Measurements from ENCODE around the gene GADD45G. TPM values are rescaled to one million over a fixed set of nuclear protein-coding genes. Genes with fewer than 3 reads are reported as not detected.

Gene GADD45G
- total and polyA plus RNA-seq, 2 of the 4 experiments (the other 2 are of a cell fraction): 0.15 TPM; not detected in 1

DNA sequence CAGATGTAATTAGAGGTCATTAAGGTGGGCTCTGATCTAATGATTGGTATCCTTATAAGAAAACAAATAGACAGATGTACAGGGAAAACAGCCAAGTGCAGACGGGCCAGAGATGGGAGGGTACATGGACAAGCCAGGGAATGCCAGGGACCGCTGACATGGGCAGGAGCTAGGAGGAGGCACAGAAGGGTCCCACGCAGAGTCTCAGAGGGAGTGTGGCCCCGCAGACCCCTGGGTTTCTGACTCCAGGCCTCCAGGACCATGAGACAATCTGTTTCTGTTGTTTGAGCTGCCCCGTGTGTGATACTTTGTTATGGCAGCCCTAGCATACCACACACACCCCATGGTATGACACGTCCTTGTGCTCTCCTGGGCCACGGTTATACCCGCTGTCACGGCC lies 29.1 kb downstream of the GADD45G start:
- ChIA-PET CTCF (interaction anchor here (0.6 kb wide), 1 partner anchor 31 kb away, joined by 3 read pairs; no protein-coding TSS in a partner anchor), POLR2A (ENCODE audit: unreplicated experiment) (no interaction called here)
- Histone ChIP-seq H2BK20ac (ENCODE audit: low read depth, low read length) (no peak overlapping the region), H3K56ac (ENCODE audit: extremely low read depth, insufficient read depth, low read length) (no peak overlapping the region), H4K5ac (ENCODE audit: low read depth, low read length) (no peak overlapping the region), H3K18ac (ENCODE audit: low read depth, low read length) (no peak overlapping the region), H2AK9ac (replicated peaks; ENCODE audit: low read depth, low read length, poor library complexity) (no peak overlapping the region), H3K4me3 (ENCODE audit: insufficient read depth, low read depth, low read length) (no peak overlapping the region), H2BK120ac (ENCODE audit: low read depth, low read length) (no peak overlapping the region), H3K36me3 (ENCODE audit: control insufficient read depth, insufficient read depth, low read length) (no peaks in the 10 kb centered on the region), H2AK5ac (ENCODE audit: low read depth, low read length) (no peak overlapping the region), H3K27ac (ENCODE audit: insufficient read depth, low read length) (no peak overlapping the region), H2BK15ac (ENCODE audit: low read depth, low read length) (no peak overlapping the region), H3K9me3 (ENCODE audit: control insufficient read depth, insufficient read depth, low read length) (no peaks in the 10 kb centered on the region), H3K9ac (ENCODE audit: low read depth, low read length) (no peak overlapping the region), H4K91ac (ENCODE audit: insufficient read depth, low read depth, low read length) (no peak overlapping the region), H4K8ac (ENCODE audit: low read depth in 2 of 2, low read length in 2 of 2) (no peak overlapping the region), H3K27me3 (ENCODE audit: control insufficient read depth, insufficient read depth, low read length) (peaks cover 5% of the 10 kb centered on the region; the same call in 1 of the 2 replicates), H3K23ac (ENCODE audit: low read depth, low read length) (no peak overlapping the region), H2BK5ac (ENCODE audit: low read depth, low read length, poor library complexity, severe bottlenecking) (no peak overlapping the region), H4K20me1 (ENCODE audit: insufficient read depth, low read length) (no peaks in the 10 kb centered on the region), H3K9me1 (ENCODE audit: insufficient read depth, low read length) (no peaks in the 10 kb centered on the region), H3K4me1 (ENCODE audit: control insufficient read depth, insufficient read depth, low read length) (no peaks in the 10 kb centered on the region), H3K4me2 (ENCODE audit: low read depth, low read length) (no peak overlapping the region), H3K14ac (replicated peaks; ENCODE audit: low read depth, low read length) (no peak overlapping the region), H2AFZ (replicated peaks; ENCODE audit: low read length, poor library complexity) (no peak overlapping the region), H3K4ac (ENCODE audit: low read depth, low read length) (no peak overlapping the region), H3K79me1 (ENCODE audit: low read depth in 1 of 2, low read length in 2 of 2) (no peaks in the 10 kb centered on the region)
- ATAC-seq (ENCODE audit: low read depth): no peak
- no peak for DNase-seq
- dilution Hi-C loops (cut with HindIII; ENCODE audit: low sequenced_read_pairs, unreplicated experiment): no loop called here
- BruUV-seq (replicated peaks): no TSS peak
- in situ Hi-C loops (cut with MboI; ENCODE audit: low sequenced_read_pairs): no loop called here
- intact Hi-C loops (cut with micrococcal nuclease): no loop called here
- 84% methylated on average over 3 of the region's 9 CpGs; no CpG with 5 or more reads in 1 of the 2 experiments for WGBS, 2 experiments (ENCODE audit: extremely low coverage in 2 of 2, insufficient read length in 1 of 2)
- no peak for TF ChIP-seq POLR2A (IDR thresholded peaks at IDR 0.05; ENCODE audit: low read depth, low read length)
- TF ChIP-seq RAD21 (IDR thresholded peaks at IDR 0.05; ENCODE audit: low read length): no peak
- no peak for TF ChIP-seq MXI1 (IDR thresholded peaks at IDR 0.05; ENCODE audit: borderline replicate concordance, low read depth, low read length)
- TF ChIP-seq, protein P1, sequence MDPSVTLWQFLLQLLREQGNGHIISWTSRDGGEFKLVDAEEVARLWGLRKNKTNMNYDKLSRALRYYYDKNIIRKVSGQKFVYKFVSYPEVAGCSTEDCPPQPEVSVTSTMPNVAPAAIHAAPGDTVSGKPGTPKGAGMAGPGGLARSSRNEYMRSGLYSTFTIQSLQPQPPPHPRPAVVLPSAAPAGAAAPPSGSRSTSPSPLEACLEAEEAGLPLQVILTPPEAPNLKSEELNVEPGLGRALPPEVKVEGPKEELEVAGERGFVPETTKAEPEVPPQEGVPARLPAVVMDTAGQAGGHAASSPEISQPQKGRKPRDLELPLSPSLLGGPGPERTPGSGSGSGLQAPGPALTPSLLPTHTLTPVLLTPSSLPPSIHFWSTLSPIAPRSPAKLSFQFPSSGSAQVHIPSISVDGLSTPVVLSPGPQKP (IDR thresholded peaks at IDR 0.05; ENCODE audit: borderline replicate concordance, low read depth, low read length): no peak
- no peak for TF ChIP-seq CHD1 (IDR thresholded peaks at IDR 0.05; ENCODE audit: low read depth, low read length)
- TF ChIP-seq, protein P2, sequence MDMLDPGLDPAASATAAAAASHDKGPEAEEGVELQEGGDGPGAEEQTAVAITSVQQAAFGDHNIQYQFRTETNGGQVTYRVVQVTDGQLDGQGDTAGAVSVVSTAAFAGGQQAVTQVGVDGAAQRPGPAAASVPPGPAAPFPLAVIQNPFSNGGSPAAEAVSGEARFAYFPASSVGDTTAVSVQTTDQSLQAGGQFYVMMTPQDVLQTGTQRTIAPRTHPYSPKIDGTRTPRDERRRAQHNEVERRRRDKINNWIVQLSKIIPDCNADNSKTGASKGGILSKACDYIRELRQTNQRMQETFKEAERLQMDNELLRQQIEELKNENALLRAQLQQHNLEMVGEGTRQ (IDR thresholded peaks at IDR 0.05; ENCODE audit: low read depth, low read length): no peak
- TF ChIP-seq FOS (IDR thresholded peaks at IDR 0.05; ENCODE audit: low read depth, low read length): no peak
- no peak for TF ChIP-seq RFX5 (IDR thresholded peaks at IDR 0.05; ENCODE audit: low read depth, low read length)
- TF ChIP-seq, protein P3, sequence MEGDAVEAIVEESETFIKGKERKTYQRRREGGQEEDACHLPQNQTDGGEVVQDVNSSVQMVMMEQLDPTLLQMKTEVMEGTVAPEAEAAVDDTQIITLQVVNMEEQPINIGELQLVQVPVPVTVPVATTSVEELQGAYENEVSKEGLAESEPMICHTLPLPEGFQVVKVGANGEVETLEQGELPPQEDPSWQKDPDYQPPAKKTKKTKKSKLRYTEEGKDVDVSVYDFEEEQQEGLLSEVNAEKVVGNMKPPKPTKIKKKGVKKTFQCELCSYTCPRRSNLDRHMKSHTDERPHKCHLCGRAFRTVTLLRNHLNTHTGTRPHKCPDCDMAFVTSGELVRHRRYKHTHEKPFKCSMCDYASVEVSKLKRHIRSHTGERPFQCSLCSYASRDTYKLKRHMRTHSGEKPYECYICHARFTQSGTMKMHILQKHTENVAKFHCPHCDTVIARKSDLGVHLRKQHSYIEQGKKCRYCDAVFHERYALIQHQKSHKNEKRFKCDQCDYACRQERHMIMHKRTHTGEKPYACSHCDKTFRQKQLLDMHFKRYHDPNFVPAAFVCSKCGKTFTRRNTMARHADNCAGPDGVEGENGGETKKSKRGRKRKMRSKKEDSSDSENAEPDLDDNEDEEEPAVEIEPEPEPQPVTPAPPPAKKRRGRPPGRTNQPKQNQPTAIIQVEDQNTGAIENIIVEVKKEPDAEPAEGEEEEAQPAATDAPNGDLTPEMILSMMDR (conservative IDR thresholded peaks at IDR 0.05; ENCODE audit: low read depth, low read length): no peak
- TF ChIP-seq SMC3 (IDR thresholded peaks at IDR 0.05; ENCODE audit: low read depth, low read length): no peak
- TF ChIP-seq NFE2L2 (IDR thresholded peaks at IDR 0.05; ENCODE audit: low read depth, low read length): no peak
- no peak for TF ChIP-seq CEBPB (IDR thresholded peaks at IDR 0.05; ENCODE audit: low read depth, low read length)
- no peak for TF ChIP-seq MAZ (IDR thresholded peaks at IDR 0.05; ENCODE audit: borderline replicate concordance, low read depth, low read length)
- no peak for TF ChIP-seq RCOR1 (IDR thresholded peaks at IDR 0.05; ENCODE audit: insufficient replicate concordance, low read length)
- TF ChIP-seq BHLHE40 (IDR thresholded peaks at IDR 0.05; ENCODE audit: low read depth, low read length): no peak
- TF ChIP-seq MAFK (IDR thresholded peaks at IDR 0.05; ENCODE audit: low read depth, low read length): no peak
